ENCODE measurements around the gene AZI2. TPM values are rescaled to one million over a fixed set of nuclear protein-coding genes. Genes with fewer than 3 reads are reported as not detected.

The AZI2 gene
- total and polyA plus RNA-seq, 9 of the 15 experiments (the other 6 are each of a cell fraction or from before 2014, with no cell fraction given): 28.5 to 96.3 (median 70.2) TPM

- TF ChIP-seq, protein P1, sequence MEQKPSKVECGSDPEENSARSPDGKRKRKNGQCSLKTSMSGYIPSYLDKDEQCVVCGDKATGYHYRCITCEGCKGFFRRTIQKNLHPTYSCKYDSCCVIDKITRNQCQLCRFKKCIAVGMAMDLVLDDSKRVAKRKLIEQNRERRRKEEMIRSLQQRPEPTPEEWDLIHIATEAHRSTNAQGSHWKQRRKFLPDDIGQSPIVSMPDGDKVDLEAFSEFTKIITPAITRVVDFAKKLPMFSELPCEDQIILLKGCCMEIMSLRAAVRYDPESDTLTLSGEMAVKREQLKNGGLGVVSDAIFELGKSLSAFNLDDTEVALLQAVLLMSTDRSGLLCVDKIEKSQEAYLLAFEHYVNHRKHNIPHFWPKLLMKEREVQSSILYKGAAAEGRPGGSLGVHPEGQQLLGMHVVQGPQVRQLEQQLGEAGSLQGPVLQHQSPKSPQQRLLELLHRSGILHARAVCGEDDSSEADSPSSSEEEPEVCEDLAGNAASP (IDR thresholded peaks at IDR 0.05): no peak
These were observed 62.0 kb downstream of the AZI2 start (continued) for GRCh38 chr3:28286595-28286994.

DNA sequence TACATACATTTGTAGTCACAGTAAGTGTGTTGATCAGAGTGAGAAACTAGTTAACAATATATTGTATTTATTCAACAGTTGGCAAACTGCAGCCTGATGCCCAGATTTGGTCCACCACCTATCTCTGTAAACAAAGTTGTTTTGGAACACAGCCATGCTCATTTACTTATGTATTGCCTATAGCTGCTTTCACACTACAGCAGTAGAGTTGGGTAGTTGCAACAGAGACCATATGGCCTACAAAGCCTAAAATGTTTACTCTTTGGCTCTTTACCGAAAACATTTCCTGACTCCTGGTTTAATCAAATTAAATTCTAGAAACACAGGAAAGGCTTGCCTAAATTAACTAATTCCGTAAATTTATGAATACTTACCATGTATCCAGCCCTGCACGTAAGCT lies 67.8 kb downstream of the AZI2 start:
- no peaks in the 10 kb centered on the region for H3K9me1 ChIP-seq (ENCODE audit: control insufficient read depth, insufficient read depth, low read length)
- H3K4me1 ChIP-seq (replicated peaks in 1 of 2; ENCODE audit: control insufficient read depth in 2 of 2, insufficient read depth in 2 of 2, low read length in 2 of 2): no peaks in the 10 kb centered on the region
- no peaks in the 10 kb centered on the region for H3K9me3 ChIP-seq (replicated peaks; ENCODE audit: control insufficient read depth, insufficient read depth, low read depth, low read length)
- no peaks in the 10 kb centered on the region for H4K20me1 ChIP-seq (replicated peaks; ENCODE audit: control insufficient read depth, insufficient read depth, low read length)
- no peak for ATAC-seq
- in situ Hi-C loops (cut with MboI) (no loop called here), intact Hi-C loops (cut with micrococcal nuclease) (no loop called here)
- no TSS peak for BruUV-seq (replicated peaks)
- H3K4me3 ChIP-seq: no peak overlapping the region
- DNase-seq (ENCODE audit: extremely low read depth in 1 of 4, low spot score in 3 of 4): no peak
- H3K27ac ChIP-seq (ENCODE audit: extremely low read depth, low read depth, low read length): no peak overlapping the region
- no peak overlapping the region for H3K4me2 ChIP-seq (ENCODE audit: insufficient read depth, low read length)
- H3K79me2 ChIP-seq (ENCODE audit: control insufficient read depth, insufficient read depth, low read length): no peaks in the 10 kb centered on the region
- CTCF ChIA-PET (ENCODE audit: low intra/inter-chr PET ratio): no interaction called here
- H3K27me3 ChIP-seq (ENCODE audit: control insufficient read depth in 2 of 2, insufficient read depth in 2 of 2, low read length in 2 of 2): no peaks in the 10 kb centered on the region
- H3K9ac ChIP-seq (ENCODE audit: insufficient read depth in 1 of 2, low read depth in 2 of 2, low read length in 2 of 2): no peak overlapping the region
- no peak for FAIRE-seq
- WGBS (ENCODE audit: insufficient coverage, low coverage, missing lambda C conversion rate): 98% methylated on average over 3 of the region's 3 CpGs
- peaks cover 2% of the 10 kb centered on the region; the same call in 1 of the 3 replicates for H3K36me3 ChIP-seq (ENCODE audit: control insufficient read depth, insufficient read depth, low read length)
- POLR2A ChIA-PET: no interaction called here
- H2AFZ ChIP-seq (ENCODE audit: low read depth, low read length): no peak overlapping the region
- TF ChIP-seq UBTF (IDR thresholded peaks at IDR 0.05; ENCODE audit: borderline replicate concordance in 1 of 2, low read depth in 2 of 2, low read length in 2 of 2): no peak
- TF ChIP-seq ZNF354B (CRISPR knock-in tag; IDR thresholded peaks at IDR 0.05): no peak
- TF ChIP-seq MEF2D (tag; conservative IDR thresholded peaks at IDR 0.05; ENCODE audit: low read depth): no peak
- TF ChIP-seq ZNF764 (CRISPR knock-in tag; IDR thresholded peaks at IDR 0.05; ENCODE audit: low read depth): no peak
- TF ChIP-seq BCL6 (CRISPR knock-in tag; IDR thresholded peaks at IDR 0.05): no peak
- no peak for TF ChIP-seq RAD21 (CRISPR knock-in tag; conservative IDR thresholded peaks at IDR 0.05 in 1 of 2, IDR thresholded peaks at IDR 0.05 in 1 of 2)
- no peak for TF ChIP-seq KHSRP (IDR thresholded peaks at IDR 0.05)
- TF ChIP-seq ADNP (tag; IDR thresholded peaks at IDR 0.05): no peak
- no peak for TF ChIP-seq TGIF2 (CRISPR knock-in tag; IDR thresholded peaks at IDR 0.05)
- no peak for TF ChIP-seq NR3C1 (CRISPR knock-in tag; IDR thresholded peaks at IDR 0.05)
- no peak for TF ChIP-seq ZNF124 (CRISPR knock-in tag; IDR thresholded peaks at IDR 0.05)
- TF ChIP-seq GATAD2B (IDR thresholded peaks at IDR 0.05; ENCODE audit: borderline replicate concordance): no peak
- TF ChIP-seq ZFP36 (IDR thresholded peaks at IDR 0.05; ENCODE audit: low read depth, low read length, partially characterized antibody): no peak
- TF ChIP-seq BCOR (IDR thresholded peaks at IDR 0.05): no peak
- TF ChIP-seq ZNF395 (CRISPR knock-in tag; IDR thresholded peaks at IDR 0.05): no peak
- no peak for TF ChIP-seq DMBX1 (CRISPR knock-in tag; IDR thresholded peaks at IDR 0.05; ENCODE audit: borderline replicate concordance)
- TF ChIP-seq JUNB (CRISPR knock-in tag; conservative IDR thresholded peaks at IDR 0.05): no peak
- TF ChIP-seq KDM2B (CRISPR knock-in tag; IDR thresholded peaks at IDR 0.05): no peak
- no peak for TF ChIP-seq TCF7L2 (IDR thresholded peaks at IDR 0.05; ENCODE audit: low read depth, low read length)

Measured in K562 (cell line).